Ovary (tissue), 9 donors: ENCODE results near the gene AP5Z1. TPM values are rescaled to one million over a fixed set of nuclear protein-coding genes. Genes with fewer than 3 reads are reported as not detected.
A peak's percentile ranks its signal among the peaks of the same experiment; 100 is the strongest.

Experiments used
- DNase-seq, 5 donors: peaks; one replicate each; pipeline ENCODE4 v3.0.0-alpha.2; 2019 to 2020
- H3K27ac ChIP-seq, 2 donors: fragments of 200-600 bp; one replicate each; pipeline versions ENCODE4 v1.5.1 to v1.8.0; 2019 to 2022
- H3K27me3 ChIP-seq: fragments of 200-600 bp; one replicate; pipeline ENCODE4 v1.8.0; 2022
- H3K36me3 ChIP-seq: fragments of 200-600 bp; sonication (generic); one replicate; pipeline ENCODE4 v1.5.1; 2019
- H3K4me1 ChIP-seq: one replicate; pipeline ENCODE4 v1.8.1; 2013; ENCODE audit warnings: mild to moderate bottlenecking, moderate library complexity; ENCODE audit not compliant: insufficient read depth
- H3K4me3 ChIP-seq: fragments of 200-600 bp; sonication (generic); one replicate; pipeline ENCODE4 v1.5.1; 2017
- H3K9me3 ChIP-seq, 2 donors: fragments of 200-600 bp in 1 of 2; sonication (generic) in 1 of 2; one replicate each; pipeline versions ENCODE4 v1.5.1 to v1.8.1; 2013 to 2019; ENCODE audit warnings: mild to moderate bottlenecking in 1 of 2, moderate library complexity in 1 of 2
- EP300 ChIP-seq: sonication (generic); formaldehyde crosslinking; IDR thresholded peaks from one replicate; pipeline ENCODE4 v1.6.1; 2017; ENCODE audit warnings: antibody characterized with exemption
- POLR2A ChIP-seq: fragments of 450-650 bp; IDR thresholded peaks from one replicate; pipeline ENCODE4 v1.6.1; 2017; ENCODE audit warnings: antibody characterized with exemption, mild to moderate bottlenecking, moderate library complexity
- WGBS, 3 donors: extraction: QIAGEN DNeasy Blood & Tissue Kit in 1 of 3; methylation state at CpG; one replicate each; pipeline versions ENCODE4 v1.1.5 to v1.1.7; 2013 to 2017; 5-methylcytosine and 5-hydroxymethylcytosine counted together
- intact Hi-C, 4 donors: fragments of 100-400 bp; cut with DNase I; formaldehyde crosslinking; loops; one replicate each; pipeline versions ENCODE4 v1.11.0 to v1.15.1; 2022 to 2023
- polyA plus RNA-seq, 2 donors: library from polyadenylated mRNA; stranded (reverse); fragments of 200-250 nt in 1 of 2; fragments of 350-450 nt in 1 of 2; fragmentation: Illumina TruSeq in 1 of 2; extraction: RNeasy Lipid Tissue Mini Kit (QIAGEN cat#74804) in 1 of 2; gene quantifications; one replicate each; pipeline ENCODE4 v1.2.3, GENCODE V29; 2013 to 2014
- total RNA-seq, 7 donors: library from RNA; depleted of rRNA in 2 of 7; stranded (reverse); fragments of >200 nt in 2 of 7; fragmentation: NEBNext Ultra II Directional in 3 of 7; extraction: Animal tissue kit (Norgen Biotek cat#: 25700) in 3 of 7; gene quantifications; one replicate each; pipeline versions ENCODE4 v1.1.0 to v1.2.4, GENCODE V29; 2016 to 2023
- TF ChIP-seq, protein P1 (sequence below), 3 donors: fragments of 450-650 bp in 2 of 3; fragments of 200-600 bp in 1 of 3; IDR thresholded peaks; one replicate each; pipeline versions ENCODE4 v1.5.1 to v1.8.0; 2016 to 2022; ENCODE audit warnings: antibody characterized with exemption in 3 of 3, mild to moderate bottlenecking in 1 of 3
- donor health status: DM: no; HTN: no; CAD: no; lungs with moderate emphysema.
- donor health status: DM: no; HTN: no; CAD: no.
- donor health status: Bipolar disorder and iron deficiency.
- donor health status: DM: yes; HTN: yes; CAD: no.
- donor health status: DM: no; HTN: no; CAD: no.
- donor health status: DM: yes; HTN: yes; CAD: no.

AP5Z1 gene
- total and polyA plus RNA-seq, 9 donors: 2.4 to 37.3 (median 23.1) TPM

DNA sequence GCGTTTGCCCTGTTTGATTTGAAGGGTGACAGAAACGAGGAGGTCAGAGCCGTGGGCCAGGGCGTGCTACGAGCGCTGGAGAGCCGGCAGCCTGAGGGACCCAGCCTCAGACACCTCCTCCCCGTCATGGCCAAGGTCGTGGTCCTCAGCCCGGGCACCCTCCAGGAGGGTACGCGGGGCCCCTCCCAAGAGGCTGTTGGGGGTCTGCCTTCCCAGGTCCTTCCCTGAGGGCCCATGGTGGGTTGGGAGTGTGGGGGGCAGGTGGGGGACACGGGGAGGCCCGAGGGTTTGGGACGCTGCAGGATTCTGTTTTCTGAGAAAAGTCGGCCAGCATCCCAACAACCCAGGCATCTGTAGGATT lies 7.8 kb downstream of the AP5Z1 start:
- Histone ChIP-seq H3K4me3 (no peak overlapping the region), H3K4me1 (no peaks in the 10 kb centered on the region), H3K27me3 (no peaks in the 10 kb centered on the region), H3K36me3 (no peaks in the 10 kb centered on the region), H3K27ac (no peak overlapping the region), H3K9me3 (no peaks in the 10 kb centered on the region)
- no peak for DNase-seq
- TF ChIP-seq EP300 (no peak), POLR2A (no peak)
- TF ChIP-seq, protein P1, sequence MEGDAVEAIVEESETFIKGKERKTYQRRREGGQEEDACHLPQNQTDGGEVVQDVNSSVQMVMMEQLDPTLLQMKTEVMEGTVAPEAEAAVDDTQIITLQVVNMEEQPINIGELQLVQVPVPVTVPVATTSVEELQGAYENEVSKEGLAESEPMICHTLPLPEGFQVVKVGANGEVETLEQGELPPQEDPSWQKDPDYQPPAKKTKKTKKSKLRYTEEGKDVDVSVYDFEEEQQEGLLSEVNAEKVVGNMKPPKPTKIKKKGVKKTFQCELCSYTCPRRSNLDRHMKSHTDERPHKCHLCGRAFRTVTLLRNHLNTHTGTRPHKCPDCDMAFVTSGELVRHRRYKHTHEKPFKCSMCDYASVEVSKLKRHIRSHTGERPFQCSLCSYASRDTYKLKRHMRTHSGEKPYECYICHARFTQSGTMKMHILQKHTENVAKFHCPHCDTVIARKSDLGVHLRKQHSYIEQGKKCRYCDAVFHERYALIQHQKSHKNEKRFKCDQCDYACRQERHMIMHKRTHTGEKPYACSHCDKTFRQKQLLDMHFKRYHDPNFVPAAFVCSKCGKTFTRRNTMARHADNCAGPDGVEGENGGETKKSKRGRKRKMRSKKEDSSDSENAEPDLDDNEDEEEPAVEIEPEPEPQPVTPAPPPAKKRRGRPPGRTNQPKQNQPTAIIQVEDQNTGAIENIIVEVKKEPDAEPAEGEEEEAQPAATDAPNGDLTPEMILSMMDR (IDR thresholded peaks at IDR 0.05): no peak
- WGBS, 3 donors: 83 to 88% (median 87%) methylated on average over 11 to 16 of the region's 16 CpGs
- intact Hi-C loops: no loop called here

DNA sequence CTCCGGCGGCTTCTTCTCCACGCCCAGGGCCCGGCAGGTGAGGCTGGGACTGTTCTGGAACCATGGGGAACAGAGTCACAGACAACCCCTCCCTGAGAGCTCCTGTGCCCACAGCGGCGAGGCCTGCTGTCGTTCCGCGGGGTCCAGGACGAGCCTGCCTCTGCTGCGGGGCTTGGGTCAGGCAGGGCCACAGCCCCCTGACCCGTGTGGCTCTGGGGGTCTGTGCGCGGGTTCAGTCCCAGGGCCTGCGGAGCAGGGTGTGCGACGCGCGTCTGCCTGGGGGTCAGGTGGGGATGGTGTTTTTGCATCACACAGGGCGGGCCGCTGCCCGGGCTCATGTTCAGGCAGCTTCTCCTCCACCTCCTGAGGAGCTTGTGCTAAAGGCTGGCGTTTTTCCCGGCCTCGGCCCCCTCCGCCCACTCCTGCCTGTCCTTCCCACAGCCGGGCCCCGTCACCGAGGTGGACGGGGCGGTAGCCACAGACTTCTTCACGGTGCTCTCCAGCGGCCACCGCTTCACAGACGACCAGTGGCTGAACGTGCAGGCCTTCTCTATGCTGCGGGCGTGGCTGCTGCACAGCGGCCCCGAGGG lies 8.4 kb downstream of the AP5Z1 start:
- intact Hi-C loops: no loop called here
- no peak for TF ChIP-seq EP300
- no peak for TF ChIP-seq POLR2A
- TF ChIP-seq, protein P1 (IDR thresholded peaks at IDR 0.05): no peak
- 67 to 73% (median 71%) methylated on average over 37 to 40 of the region's 40 CpGs for WGBS, 3 donors
- Histone ChIP-seq H3K4me3 (no peak overlapping the region), H3K9me3 (no peaks in the 10 kb centered on the region), H3K27me3 (no peaks in the 10 kb centered on the region), H3K36me3 (no peaks in the 10 kb centered on the region), H3K4me1 (no peaks in the 10 kb centered on the region), H3K27ac (no peak overlapping the region)
- peak in 1 of 5 donors; percentile 41 for DNase-seq

DNA sequence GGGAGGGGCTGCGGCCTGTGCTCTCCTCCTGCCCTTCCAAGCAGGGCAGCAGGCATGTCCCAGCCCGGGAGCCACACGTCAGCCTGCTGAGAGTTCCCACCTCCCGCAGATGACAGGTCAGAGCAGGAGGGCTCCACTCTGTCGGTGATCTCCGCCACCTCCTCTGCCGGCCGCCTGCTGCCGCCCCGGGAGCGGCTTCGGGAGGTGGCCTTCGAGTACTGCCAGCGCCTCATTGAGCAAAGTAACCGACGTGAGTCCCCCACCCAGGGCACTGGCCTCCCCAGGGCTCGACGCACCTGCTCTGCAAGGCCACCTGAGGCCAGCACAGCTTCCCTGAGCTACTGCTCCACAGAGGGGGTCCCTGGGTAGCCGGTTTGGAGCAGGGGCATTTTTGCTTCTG lies 9.4 kb downstream of the AP5Z1 start:
- no peak overlapping the region for H3K27ac ChIP-seq
- TF ChIP-seq, protein P1 (IDR thresholded peaks at IDR 0.05): no peak
- no peak for TF ChIP-seq EP300
- TF ChIP-seq POLR2A: no peak
- 88 to 90% (median 89%) methylated on average over 13 to 19 of the region's 19 CpGs for WGBS, 3 donors
- H3K36me3 ChIP-seq: no peaks in the 10 kb centered on the region
- intact Hi-C loops: no loop called here
- H3K4me3 ChIP-seq: no peak overlapping the region
- no peak for DNase-seq
- no peaks in the 10 kb centered on the region for H3K27me3 ChIP-seq
- no peaks in the 10 kb centered on the region for H3K9me3 ChIP-seq
- H3K4me1 ChIP-seq: no peaks in the 10 kb centered on the region

DNA sequence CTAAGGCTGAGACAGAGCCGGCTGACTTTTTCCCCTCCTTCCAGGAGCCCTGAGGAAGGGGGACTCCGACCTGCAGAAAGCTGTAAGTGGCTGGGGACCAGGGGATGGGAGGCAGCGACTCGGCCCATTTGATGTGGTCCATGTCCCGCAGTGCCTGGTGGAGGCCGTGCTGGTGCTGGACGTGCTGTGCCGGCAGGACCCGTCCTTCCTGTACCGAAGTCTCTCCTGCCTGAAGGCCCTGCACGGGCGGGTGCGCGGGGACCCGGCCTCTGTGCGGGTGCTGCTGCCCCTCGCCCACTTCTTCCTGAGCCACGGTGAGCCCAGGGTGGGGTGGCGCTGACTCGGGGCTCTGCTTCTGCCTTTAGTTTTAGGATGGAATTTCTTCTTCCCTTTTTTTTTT lies 9.9 kb downstream of the AP5Z1 start:
- H3K27ac ChIP-seq: no peak overlapping the region
- no peaks in the 10 kb centered on the region for H3K36me3 ChIP-seq
- no peaks in the 10 kb centered on the region for H3K4me1 ChIP-seq
- H3K4me3 ChIP-seq: no peak overlapping the region
- TF ChIP-seq EP300 (no peak), POLR2A (no peak)
- TF ChIP-seq, protein P1 (IDR thresholded peaks at IDR 0.05): no peak
- WGBS, 3 donors: 85 to 94% (median 88%) methylated on average over 20 of the region's 20 CpGs
- H3K9me3 ChIP-seq: no peaks in the 10 kb centered on the region
- no peaks in the 10 kb centered on the region for H3K27me3 ChIP-seq
- intact Hi-C loops: no loop called here
- DNase-seq: no peak
